Endothelial cell of umbilical vein (primary cell): ENCODE results near the gene ABLIM2. TPM values are rescaled to one million over a fixed set of nuclear protein-coding genes. Genes with fewer than 3 reads are reported as not detected.

Experiments
- BruUV-seq: library from RNA; stranded (reverse); fragments of 400-500 nt; replicated peaks from 2 replicates; lab custom pipeline; 2021; lab: Mats Ljungman, UMichigan
- CTCF ChIA-PET: fragments of 300-600, 350-600 bp; sonication (Branson Sonifier 250); formaldehyde crosslinking; loops from one replicate; lab custom pipeline; 2021; ENCODE audit warnings: antibody characterized with exemption, inconsistent platforms; lab: Charles Lee
- POLR2A ChIA-PET: fragments of 300-600, 350-600 bp; sonication (Branson Sonifier 250); formaldehyde crosslinking; loops from one replicate; lab custom pipeline; 2021; ENCODE audit warnings: antibody characterized with exemption, inconsistent platforms; lab: Charles Lee
- DNase-seq: peaks from one replicate; pipeline ENCODE4 v3.0.0-alpha.2; 2011; ENCODE audit warnings: low read depth, low spot score
- FAIRE-seq: peaks from 2 replicates; lab custom pipeline; 2011; peaks lifted over from hg19 to GRCh38; lab: Jason Lieb, UNC
- H2AFZ ChIP-seq: 2 replicates; pipeline ENCODE4 v1.6.0; 2012; ENCODE audit warnings: low read depth, low read length, control low read depth, inconsistent platforms
- H3K27ac ChIP-seq: 2 replicates; pipeline ENCODE4 v1.5.1; 2011; ENCODE audit warnings: low read depth, mild to moderate bottlenecking, control low read depth, low read length, moderate library complexity; ENCODE audit not compliant: insufficient read depth
- H3K27me3 ChIP-seq, 2 experiments: 2 replicates each; pipeline versions ENCODE4 v1.6.0 to v1.6.1; 2011; ENCODE audit warnings: low read length in 2 of 2, mixed read lengths in 1 of 2; ENCODE audit not compliant: control insufficient read depth in 2 of 2, insufficient read depth in 2 of 2
- H3K36me3 ChIP-seq, 2 experiments: 2 replicates in 1 of 2; 3 replicates in 1 of 2; pipeline ENCODE4 v1.5.1; 2011; ENCODE audit warnings: low read length in 2 of 2, mild to moderate bottlenecking in 1 of 2, moderate library complexity in 1 of 2; ENCODE audit not compliant: control insufficient read depth in 2 of 2, insufficient read depth in 2 of 2; ENCODE audit errors: extremely low read depth in 1 of 2
- H3K4me1 ChIP-seq: 3 replicates; pipeline ENCODE4 v1.5.1; 2011; ENCODE audit warnings: mild to moderate bottlenecking, low read length; ENCODE audit not compliant: control insufficient read depth, insufficient read depth; ENCODE audit errors: extremely low read depth
- H3K4me2 ChIP-seq: 2 replicates; pipeline ENCODE4 v1.6.1; 2011; ENCODE audit warnings: low read length, control low read depth, mixed read lengths; ENCODE audit not compliant: insufficient read depth
- H3K4me3 ChIP-seq, 3 experiments: fragments of 200-600 bp in 1 of 3; sonication (generic), shearing (Covaris generic) in 1 of 3; replicated peaks in 1 of 3; 2 replicates each; pipeline ENCODE4 v1.5.1; 2011 to 2016; ENCODE audit warnings: control low read depth in 3 of 3, low read length in 3 of 3, mild to moderate bottlenecking in 2 of 3, inconsistent platforms in 1 of 3, low read depth in 1 of 3, moderate library complexity in 1 of 3; ENCODE audit not compliant: insufficient read depth in 1 of 3
- H3K79me2 ChIP-seq: 2 replicates; pipeline ENCODE4 v1.6.0; 2012; ENCODE audit warnings: low read length, inconsistent platforms; ENCODE audit not compliant: control insufficient read depth, insufficient read depth
- H3K9ac ChIP-seq: replicated peaks from 2 replicates; pipeline ENCODE3; 2011; ENCODE audit warnings: low read length, control low read depth; ENCODE audit not compliant: insufficient read depth; ENCODE audit errors: extremely low read depth
- H3K9me1 ChIP-seq: replicated peaks from 3 replicates; pipeline ENCODE4 v1.6.0; 2011; ENCODE audit warnings: mild to moderate bottlenecking, low read length; ENCODE audit not compliant: control insufficient read depth, insufficient read depth; ENCODE audit errors: extremely low read depth
- H3K9me3 ChIP-seq: replicated peaks from 2 replicates; pipeline ENCODE4 v1.5.1; 2012; ENCODE audit warnings: low read length, inconsistent platforms; ENCODE audit not compliant: control insufficient read depth, insufficient read depth
- H4K20me1 ChIP-seq: replicated peaks from 2 replicates; pipeline ENCODE3; 2011; ENCODE audit warnings: mild to moderate bottlenecking, low read length; ENCODE audit not compliant: control insufficient read depth, insufficient read depth; ENCODE audit errors: extremely low read depth
- EZH2 ChIP-seq: IDR thresholded peaks from 2 replicates; pipeline ENCODE4 v1.6.1; 2012; ENCODE audit warnings: borderline replicate concordance, low read depth, mild to moderate bottlenecking, moderate library complexity, low read length, inconsistent platforms; ENCODE audit not compliant: severe bottlenecking
- FOS ChIP-seq: IDR thresholded peaks from 2 replicates; pipeline ENCODE4 v1.6.1; 2011; ENCODE audit warnings: mild to moderate bottlenecking, low read length, moderate library complexity, borderline replicate concordance; ENCODE audit not compliant: insufficient read depth
- GATA2 ChIP-seq: IDR thresholded peaks from 2 replicates; pipeline ENCODE4 v1.7.0; 2011; ENCODE audit warnings: low read depth, mild to moderate bottlenecking, moderate library complexity, mixed read lengths, low read length; ENCODE audit not compliant: insufficient read length, insufficient read depth
- JUN ChIP-seq: IDR thresholded peaks from 2 replicates; pipeline ENCODE4 v1.6.1; 2011; ENCODE audit warnings: borderline replicate concordance, low read depth; ENCODE audit not compliant: insufficient read length, insufficient read depth
- MYC ChIP-seq: IDR thresholded peaks from one replicate; pipeline ENCODE4 v1.6.1; 2011; ENCODE audit warnings: mild to moderate bottlenecking, low read depth, low read length
- POLR2A ChIP-seq: IDR thresholded peaks from 2 replicates; pipeline ENCODE4 v1.6.1; 2012; ENCODE audit warnings: low read depth, mild to moderate bottlenecking, control low read depth, low read length
- POLR2AphosphoS5 ChIP-seq: IDR thresholded peaks from 2 replicates; pipeline ENCODE4 v1.6.1; 2012; ENCODE audit warnings: low read depth, mild to moderate bottlenecking, control low read depth, low read length, moderate library complexity; ENCODE audit not compliant: insufficient read depth
- dilution Hi-C: fragments of 300-500 bp; cut with MboI; formaldehyde crosslinking; loops from one replicate; pipeline ENCODE4 v1.15.0; 2019; ENCODE audit warnings: low sequenced_read_pairs; ENCODE audit not compliant: extremely low pct_ligation_motif_present
- intact Hi-C: fragments of 100-400 bp; cut with micrococcal nuclease; formaldehyde crosslinking; loops from one replicate; pipeline ENCODE4 v1.10.0; 2022
- polyA plus RNA-seq, 4 experiments: library from polyadenylated mRNA; depleted of rRNA in 3 of 4; stranded (reverse) in 3 of 4; unstranded in 1 of 4; fragments of >200 nt; gene quantifications; 2 replicates each; pipeline versions ENCODE4 v1.2.1 to v1.2.3, GENCODE V29; 2011 to 2012; ENCODE audit warnings: missing spikeins in 1 of 4
- total RNA-seq: library from RNA; stranded (reverse); gene quantifications from 2 replicates; pipeline ENCODE4 v1.2.3, GENCODE V29; 2021
- TF ChIP-seq, protein P1 (sequence below): IDR thresholded peaks from 2 replicates; pipeline ENCODE4 v1.6.1; 2011; ENCODE audit not compliant: insufficient read depth, insufficient read length
- TF ChIP-seq, protein P2 (sequence below), 2 donors: IDR thresholded peaks; 1 replicate in 1 of 2; 2 replicates in 1 of 2; pipeline ENCODE4 v1.5.1; 2011; ENCODE audit warnings: low read length in 2 of 2, mild to moderate bottlenecking in 2 of 2, moderate library complexity in 2 of 2, control low read depth in 1 of 2, inconsistent platforms in 1 of 2, low read depth in 1 of 2; ENCODE audit not compliant: insufficient read depth in 1 of 2; ENCODE audit errors: extremely low read depth in 1 of 2

The ABLIM2 gene
- total and polyA plus RNA-seq, 2 donors (not counting 3 experiments of a cell fraction or from before 2014, with no cell fraction given) = 0.28 to 0.66 TPM

DNA sequence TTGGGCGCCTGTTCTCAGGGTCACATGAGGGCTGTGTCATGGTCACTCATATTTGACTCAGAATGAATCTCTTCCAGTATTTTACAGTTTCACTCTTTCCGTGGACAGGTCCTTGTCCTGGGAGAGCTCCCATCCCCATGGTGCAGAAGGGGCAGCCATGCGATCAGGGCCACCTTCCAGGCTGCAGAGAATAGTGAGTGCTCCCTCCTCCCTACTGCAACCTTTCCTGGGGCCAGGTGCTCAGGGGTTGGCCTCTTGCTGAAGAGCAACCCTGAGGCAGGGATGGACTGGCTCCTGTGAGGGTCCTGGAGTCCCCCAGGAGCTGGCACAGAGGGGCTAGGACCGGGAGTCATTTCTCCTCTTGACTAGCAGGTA is 108.4 kb downstream of the ABLIM2 start:
- Histone ChIP-seq H3K79me2 (no peaks in the 10 kb centered on the region), H3K36me3 (no peaks in the 10 kb centered on the region), H3K4me2 (no peak overlapping the region), H3K4me1 (no peaks in the 10 kb centered on the region), H3K4me3 (no peak overlapping the region), H3K9me1 (no peaks in the 10 kb centered on the region), H3K27ac (no peak overlapping the region), H3K9me3 (no peaks in the 10 kb centered on the region), H4K20me1 (no peaks in the 10 kb centered on the region), H2AFZ (no peak overlapping the region), H3K9ac (no peak overlapping the region), H3K27me3 (no peaks in the 10 kb centered on the region)
- TF ChIP-seq, protein P1, sequence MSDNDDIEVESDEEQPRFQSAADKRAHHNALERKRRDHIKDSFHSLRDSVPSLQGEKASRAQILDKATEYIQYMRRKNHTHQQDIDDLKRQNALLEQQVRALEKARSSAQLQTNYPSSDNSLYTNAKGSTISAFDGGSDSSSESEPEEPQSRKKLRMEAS = no peak
- TF ChIP-seq EZH2 = no peak
- TF ChIP-seq POLR2A = no peak
- TF ChIP-seq FOS = no peak
- no peak for TF ChIP-seq GATA2
- no peak for TF ChIP-seq JUN
- no peak for TF ChIP-seq MYC
- no peak for TF ChIP-seq POLR2AphosphoS5
- TF ChIP-seq, protein P2, sequence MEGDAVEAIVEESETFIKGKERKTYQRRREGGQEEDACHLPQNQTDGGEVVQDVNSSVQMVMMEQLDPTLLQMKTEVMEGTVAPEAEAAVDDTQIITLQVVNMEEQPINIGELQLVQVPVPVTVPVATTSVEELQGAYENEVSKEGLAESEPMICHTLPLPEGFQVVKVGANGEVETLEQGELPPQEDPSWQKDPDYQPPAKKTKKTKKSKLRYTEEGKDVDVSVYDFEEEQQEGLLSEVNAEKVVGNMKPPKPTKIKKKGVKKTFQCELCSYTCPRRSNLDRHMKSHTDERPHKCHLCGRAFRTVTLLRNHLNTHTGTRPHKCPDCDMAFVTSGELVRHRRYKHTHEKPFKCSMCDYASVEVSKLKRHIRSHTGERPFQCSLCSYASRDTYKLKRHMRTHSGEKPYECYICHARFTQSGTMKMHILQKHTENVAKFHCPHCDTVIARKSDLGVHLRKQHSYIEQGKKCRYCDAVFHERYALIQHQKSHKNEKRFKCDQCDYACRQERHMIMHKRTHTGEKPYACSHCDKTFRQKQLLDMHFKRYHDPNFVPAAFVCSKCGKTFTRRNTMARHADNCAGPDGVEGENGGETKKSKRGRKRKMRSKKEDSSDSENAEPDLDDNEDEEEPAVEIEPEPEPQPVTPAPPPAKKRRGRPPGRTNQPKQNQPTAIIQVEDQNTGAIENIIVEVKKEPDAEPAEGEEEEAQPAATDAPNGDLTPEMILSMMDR (IDR thresholded peaks at IDR 0.05; ENCODE audit: extremely low read depth in 1 of 2, insufficient read depth in 1 of 2, low read depth in 1 of 2, low read length in 2 of 2) = no peak
- no peak for DNase-seq
- intact Hi-C loops = no loop called here
- BruUV-seq = no TSS peak
- CTCF ChIA-PET = no interaction called here
- dilution Hi-C loops = no loop called here
- FAIRE-seq = no peak
- POLR2A ChIA-PET = no interaction called here
